GM19099 (cell line): ENCODE data around the gene THEMIS2.
A peak's percentile ranks its signal among the peaks of the same experiment; 100 is the strongest.

ENCODE experiments used
- POLR2A ChIP-seq: IDR thresholded peaks from 3 replicates; pipeline ENCODE4 v1.6.1; 2011; ENCODE audit warnings: low read depth; ENCODE audit not compliant: insufficient read length; ENCODE audit errors: extremely low read depth

Gene THEMIS2

GRCh38 chr1:27872059-27872801, at the start of gene THEMIS2:
Gene THEMIS2 (plus strand): TSS chr1:27872544. CDS start chr1:27872572, 28 bp downstream.
- peak; percentile 87 for TF ChIP-seq POLR2A

- no peak for TF ChIP-seq POLR2A
These were observed 48.6 kb upstream of the THEMIS2 start for GRCh38 chr1:27823784-27824183.

- no peak for TF ChIP-seq POLR2A
These were observed 47.9 kb upstream of the THEMIS2 start for GRCh38 chr1:27824411-27824810.

GRCh38 chr1:27830621-27831440, 41.5 kb upstream of the THEMIS2 start, which contains the start of gene PPP1R8:
Gene PPP1R8 (plus strand): TSS chr1:27830782. CDS start chr1:27830836, 54 bp downstream.
- peak; percentile 98 for TF ChIP-seq POLR2A

GRCh38 chr1:27831568-27832410, 40.6 kb upstream of the THEMIS2 start:
- no peak for TF ChIP-seq POLR2A

- no peak for TF ChIP-seq POLR2A
These were observed 39.6 kb upstream of the THEMIS2 start for GRCh38 chr1:27832762-27833161.

- TF ChIP-seq POLR2A = no peak
These were observed 38.9 kb upstream of the THEMIS2 start for GRCh38 chr1:27833470-27833869.

GRCh38 chr1:27835046-27835445, 37.3 kb upstream of the THEMIS2 start:
- no peak for TF ChIP-seq POLR2A

GRCh38 chr1:27835501-27835900, 36.8 kb upstream of the THEMIS2 start:
- TF ChIP-seq POLR2A = no peak

GRCh38 chr1:27849951-27850350, 22.4 kb upstream of the THEMIS2 start:
- no peak for TF ChIP-seq POLR2A

GRCh38 chr1:27855085-27855484, 17.3 kb upstream of the THEMIS2 start:
- TF ChIP-seq POLR2A = no peak

GRCh38 chr1:27856561-27857343, 15.6 kb upstream of the THEMIS2 start:
- no peak for TF ChIP-seq POLR2A

- no peak for TF ChIP-seq POLR2A
These were observed 14.0 kb upstream of the THEMIS2 start for GRCh38 chr1:27858072-27858948.

- no peak for TF ChIP-seq POLR2A
These were observed 13.3 kb upstream of the THEMIS2 start for GRCh38 chr1:27858949-27859576.
